ENCODE data around the gene PNPLA3. TPM values are rescaled to one million over a fixed set of nuclear protein-coding genes. Genes with fewer than 3 reads are reported as not detected.

PNPLA3 gene
- total and polyA plus RNA-seq, 9 of the 15 experiments (the other 6 are each of a cell fraction or from before 2014, with no cell fraction given), result 0.20 to 0.48 (median 0.38) TPM; not detected in 6

DNA sequence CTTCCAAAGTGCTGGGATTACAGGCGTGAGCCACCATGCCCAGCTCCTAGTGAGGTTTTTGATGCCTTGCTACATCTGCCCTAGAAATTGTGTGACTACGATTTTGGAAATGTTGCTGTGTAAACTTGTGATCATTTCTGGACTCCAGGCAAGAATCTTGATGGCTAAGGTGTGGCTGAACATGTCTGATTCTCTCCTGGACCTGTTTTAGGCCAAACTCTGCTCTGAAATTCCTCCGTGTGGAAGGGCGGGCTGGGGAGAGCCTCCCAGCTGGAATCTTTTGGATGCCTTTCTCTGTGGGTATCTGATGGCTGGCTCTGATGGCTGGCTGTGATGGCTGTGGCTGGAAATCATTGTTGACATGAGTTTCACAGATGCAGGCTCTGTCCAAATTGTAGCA is 8.2 kb downstream of the PNPLA3 start:
- Histone ChIP-seq H3K4me1 (replicated peaks in 1 of 2; ENCODE audit: control insufficient read depth in 2 of 2, insufficient read depth in 2 of 2, low read length in 2 of 2) (no peaks in the 10 kb centered on the region), H4K20me1 (replicated peaks; ENCODE audit: control insufficient read depth, insufficient read depth, low read length) (no peaks in the 10 kb centered on the region), H3K9ac (ENCODE audit: insufficient read depth in 1 of 2, low read depth in 2 of 2, low read length in 2 of 2) (no peak overlapping the region), H3K36me3 (ENCODE audit: control insufficient read depth, insufficient read depth, low read length) (no peaks in the 10 kb centered on the region), H3K4me2 (ENCODE audit: insufficient read depth, low read length) (no peak overlapping the region), H3K9me3 (replicated peaks; ENCODE audit: control insufficient read depth, insufficient read depth, low read depth, low read length) (no peaks in the 10 kb centered on the region), H3K27me3 (ENCODE audit: control insufficient read depth in 2 of 2, insufficient read depth in 2 of 2, low read length in 2 of 2) (peaks cover 18 to 37% of the 10 kb centered on the region in 2 experiments; a peak in 4 of 5 replicates), H3K79me2 (ENCODE audit: control insufficient read depth, insufficient read depth, low read length) (no peaks in the 10 kb centered on the region), H3K27ac (ENCODE audit: extremely low read depth, low read depth, low read length) (no peak overlapping the region), H3K9me1 (ENCODE audit: control insufficient read depth, insufficient read depth, low read length) (no peaks in the 10 kb centered on the region), H3K4me3 (no peak overlapping the region), H2AFZ (ENCODE audit: low read depth, low read length) (no peak overlapping the region)
- ATAC-seq (no peak), FAIRE-seq (no peak), DNase-seq (ENCODE audit: extremely low read depth in 1 of 4, low spot score in 3 of 4) (no peak)
- WGBS (ENCODE audit: insufficient coverage, low coverage, missing lambda C conversion rate), result 0% methylated on average over 4 of the region's 4 CpGs
- ChIA-PET POLR2A (interaction anchor here (0.6 to 1.0 kb wide), 3 partner anchors 8 to 52 kb away, joined by 3 to 4 read pairs (median 3); partner anchors contain the start of gene PNPLA3), CTCF (ENCODE audit: low intra/inter-chr PET ratio) (no interaction called here)
- in situ Hi-C loops (cut with MboI), result no loop called here
- BruUV-seq (replicated peaks), result no TSS peak
- intact Hi-C loops (cut with micrococcal nuclease), result no loop called here
- TF ChIP-seq SIRT6 (IDR thresholded peaks at IDR 0.05; ENCODE audit: low read depth, low read length) (no peak), HMG20A (CRISPR knock-in tag; conservative IDR thresholded peaks at IDR 0.05) (no peak), RNF2 (IDR thresholded peaks at IDR 0.05) (no peak), BCL6 (CRISPR knock-in tag; IDR thresholded peaks at IDR 0.05) (no peak), SRSF7 (optimal IDR thresholded peaks at IDR 0.05; ENCODE audit: low read depth, low read length) (no peak), MYBL2 (IDR thresholded peaks at IDR 0.05; ENCODE audit: low read depth) (no peak), MYBL2 (CRISPR knock-in tag; IDR thresholded peaks at IDR 0.05; ENCODE audit: borderline replicate concordance) (no peak), EGR1 (conservative IDR thresholded peaks at IDR 0.05) (no peak), NCOA4 (IDR thresholded peaks at IDR 0.05; ENCODE audit: partially characterized antibody) (no peak), POU5F1 (IDR thresholded peaks at IDR 0.05; ENCODE audit: borderline replicate concordance, low read depth, low read length, partially characterized antibody) (no peak)
- TF ChIP-seq, protein P1, sequence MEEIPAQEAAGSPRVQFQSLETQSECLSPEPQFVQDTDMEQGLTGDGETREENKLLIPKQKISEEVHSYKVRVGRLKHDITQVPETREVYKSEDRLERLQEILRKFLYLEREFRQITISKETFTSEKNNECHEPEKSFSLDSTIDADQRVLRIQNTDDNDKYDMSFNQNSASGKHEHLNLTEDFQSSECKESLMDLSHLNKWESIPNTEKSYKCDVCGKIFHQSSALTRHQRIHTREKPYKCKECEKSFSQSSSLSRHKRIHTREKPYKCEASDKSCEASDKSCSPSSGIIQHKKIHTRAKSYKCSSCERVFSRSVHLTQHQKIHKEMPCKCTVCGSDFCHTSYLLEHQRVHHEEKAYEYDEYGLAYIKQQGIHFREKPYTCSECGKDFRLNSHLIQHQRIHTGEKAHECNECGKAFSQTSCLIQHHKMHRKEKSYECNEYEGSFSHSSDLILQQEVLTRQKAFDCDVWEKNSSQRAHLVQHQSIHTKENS (CRISPR knock-in tag; IDR thresholded peaks at IDR 0.05), result no peak
- TF ChIP-seq, protein P2, sequence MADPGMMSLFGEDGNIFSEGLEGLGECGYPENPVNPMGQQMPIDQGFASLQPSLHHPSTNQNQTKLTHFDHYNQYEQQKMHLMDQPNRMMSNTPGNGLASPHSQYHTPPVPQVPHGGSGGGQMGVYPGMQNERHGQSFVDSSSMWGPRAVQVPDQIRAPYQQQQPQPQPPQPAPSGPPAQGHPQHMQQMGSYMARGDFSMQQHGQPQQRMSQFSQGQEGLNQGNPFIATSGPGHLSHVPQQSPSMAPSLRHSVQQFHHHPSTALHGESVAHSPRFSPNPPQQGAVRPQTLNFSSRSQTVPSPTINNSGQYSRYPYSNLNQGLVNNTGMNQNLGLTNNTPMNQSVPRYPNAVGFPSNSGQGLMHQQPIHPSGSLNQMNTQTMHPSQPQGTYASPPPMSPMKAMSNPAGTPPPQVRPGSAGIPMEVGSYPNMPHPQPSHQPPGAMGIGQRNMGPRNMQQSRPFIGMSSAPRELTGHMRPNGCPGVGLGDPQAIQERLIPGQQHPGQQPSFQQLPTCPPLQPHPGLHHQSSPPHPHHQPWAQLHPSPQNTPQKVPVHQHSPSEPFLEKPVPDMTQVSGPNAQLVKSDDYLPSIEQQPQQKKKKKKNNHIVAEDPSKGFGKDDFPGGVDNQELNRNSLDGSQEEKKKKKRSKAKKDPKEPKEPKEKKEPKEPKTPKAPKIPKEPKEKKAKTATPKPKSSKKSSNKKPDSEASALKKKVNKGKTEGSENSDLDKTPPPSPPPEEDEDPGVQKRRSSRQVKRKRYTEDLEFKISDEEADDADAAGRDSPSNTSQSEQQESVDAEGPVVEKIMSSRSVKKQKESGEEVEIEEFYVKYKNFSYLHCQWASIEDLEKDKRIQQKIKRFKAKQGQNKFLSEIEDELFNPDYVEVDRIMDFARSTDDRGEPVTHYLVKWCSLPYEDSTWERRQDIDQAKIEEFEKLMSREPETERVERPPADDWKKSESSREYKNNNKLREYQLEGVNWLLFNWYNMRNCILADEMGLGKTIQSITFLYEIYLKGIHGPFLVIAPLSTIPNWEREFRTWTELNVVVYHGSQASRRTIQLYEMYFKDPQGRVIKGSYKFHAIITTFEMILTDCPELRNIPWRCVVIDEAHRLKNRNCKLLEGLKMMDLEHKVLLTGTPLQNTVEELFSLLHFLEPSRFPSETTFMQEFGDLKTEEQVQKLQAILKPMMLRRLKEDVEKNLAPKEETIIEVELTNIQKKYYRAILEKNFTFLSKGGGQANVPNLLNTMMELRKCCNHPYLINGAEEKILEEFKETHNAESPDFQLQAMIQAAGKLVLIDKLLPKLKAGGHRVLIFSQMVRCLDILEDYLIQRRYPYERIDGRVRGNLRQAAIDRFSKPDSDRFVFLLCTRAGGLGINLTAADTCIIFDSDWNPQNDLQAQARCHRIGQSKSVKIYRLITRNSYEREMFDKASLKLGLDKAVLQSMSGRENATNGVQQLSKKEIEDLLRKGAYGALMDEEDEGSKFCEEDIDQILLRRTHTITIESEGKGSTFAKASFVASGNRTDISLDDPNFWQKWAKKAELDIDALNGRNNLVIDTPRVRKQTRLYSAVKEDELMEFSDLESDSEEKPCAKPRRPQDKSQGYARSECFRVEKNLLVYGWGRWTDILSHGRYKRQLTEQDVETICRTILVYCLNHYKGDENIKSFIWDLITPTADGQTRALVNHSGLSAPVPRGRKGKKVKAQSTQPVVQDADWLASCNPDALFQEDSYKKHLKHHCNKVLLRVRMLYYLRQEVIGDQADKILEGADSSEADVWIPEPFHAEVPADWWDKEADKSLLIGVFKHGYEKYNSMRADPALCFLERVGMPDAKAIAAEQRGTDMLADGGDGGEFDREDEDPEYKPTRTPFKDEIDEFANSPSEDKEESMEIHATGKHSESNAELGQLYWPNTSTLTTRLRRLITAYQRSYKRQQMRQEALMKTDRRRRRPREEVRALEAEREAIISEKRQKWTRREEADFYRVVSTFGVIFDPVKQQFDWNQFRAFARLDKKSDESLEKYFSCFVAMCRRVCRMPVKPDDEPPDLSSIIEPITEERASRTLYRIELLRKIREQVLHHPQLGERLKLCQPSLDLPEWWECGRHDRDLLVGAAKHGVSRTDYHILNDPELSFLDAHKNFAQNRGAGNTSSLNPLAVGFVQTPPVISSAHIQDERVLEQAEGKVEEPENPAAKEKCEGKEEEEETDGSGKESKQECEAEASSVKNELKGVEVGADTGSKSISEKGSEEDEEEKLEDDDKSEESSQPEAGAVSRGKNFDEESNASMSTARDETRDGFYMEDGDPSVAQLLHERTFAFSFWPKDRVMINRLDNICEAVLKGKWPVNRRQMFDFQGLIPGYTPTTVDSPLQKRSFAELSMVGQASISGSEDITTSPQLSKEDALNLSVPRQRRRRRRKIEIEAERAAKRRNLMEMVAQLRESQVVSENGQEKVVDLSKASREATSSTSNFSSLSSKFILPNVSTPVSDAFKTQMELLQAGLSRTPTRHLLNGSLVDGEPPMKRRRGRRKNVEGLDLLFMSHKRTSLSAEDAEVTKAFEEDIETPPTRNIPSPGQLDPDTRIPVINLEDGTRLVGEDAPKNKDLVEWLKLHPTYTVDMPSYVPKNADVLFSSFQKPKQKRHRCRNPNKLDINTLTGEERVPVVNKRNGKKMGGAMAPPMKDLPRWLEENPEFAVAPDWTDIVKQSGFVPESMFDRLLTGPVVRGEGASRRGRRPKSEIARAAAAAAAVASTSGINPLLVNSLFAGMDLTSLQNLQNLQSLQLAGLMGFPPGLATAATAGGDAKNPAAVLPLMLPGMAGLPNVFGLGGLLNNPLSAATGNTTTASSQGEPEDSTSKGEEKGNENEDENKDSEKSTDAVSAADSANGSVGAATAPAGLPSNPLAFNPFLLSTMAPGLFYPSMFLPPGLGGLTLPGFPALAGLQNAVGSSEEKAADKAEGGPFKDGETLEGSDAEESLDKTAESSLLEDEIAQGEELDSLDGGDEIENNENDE (IDR thresholded peaks at IDR 0.05; ENCODE audit: low read depth, low read length), result no peak

Data from K562 (cell line).